GM10266 (cell line): Measurements from ENCODE around the gene PRKN.

ENCODE experiments used
- DNase-seq: peaks from one replicate; pipeline ENCODE4 v3.0.0; 2012; ENCODE audit errors: extremely low spot score
- TF ChIP-seq, protein P1 (sequence below): IDR thresholded peaks from 2 replicates; pipeline ENCODE4 v1.5.1; 2012; ENCODE audit warnings: mild to moderate bottlenecking, low read depth; ENCODE audit not compliant: control insufficient read depth, insufficient read depth; ENCODE audit errors: missing control alignments

PRKN gene

GRCh38 chr6:162217811-162218493 is 509.6 kb downstream of the PRKN start:
- no peak for DNase-seq
- TF ChIP-seq, protein P1, sequence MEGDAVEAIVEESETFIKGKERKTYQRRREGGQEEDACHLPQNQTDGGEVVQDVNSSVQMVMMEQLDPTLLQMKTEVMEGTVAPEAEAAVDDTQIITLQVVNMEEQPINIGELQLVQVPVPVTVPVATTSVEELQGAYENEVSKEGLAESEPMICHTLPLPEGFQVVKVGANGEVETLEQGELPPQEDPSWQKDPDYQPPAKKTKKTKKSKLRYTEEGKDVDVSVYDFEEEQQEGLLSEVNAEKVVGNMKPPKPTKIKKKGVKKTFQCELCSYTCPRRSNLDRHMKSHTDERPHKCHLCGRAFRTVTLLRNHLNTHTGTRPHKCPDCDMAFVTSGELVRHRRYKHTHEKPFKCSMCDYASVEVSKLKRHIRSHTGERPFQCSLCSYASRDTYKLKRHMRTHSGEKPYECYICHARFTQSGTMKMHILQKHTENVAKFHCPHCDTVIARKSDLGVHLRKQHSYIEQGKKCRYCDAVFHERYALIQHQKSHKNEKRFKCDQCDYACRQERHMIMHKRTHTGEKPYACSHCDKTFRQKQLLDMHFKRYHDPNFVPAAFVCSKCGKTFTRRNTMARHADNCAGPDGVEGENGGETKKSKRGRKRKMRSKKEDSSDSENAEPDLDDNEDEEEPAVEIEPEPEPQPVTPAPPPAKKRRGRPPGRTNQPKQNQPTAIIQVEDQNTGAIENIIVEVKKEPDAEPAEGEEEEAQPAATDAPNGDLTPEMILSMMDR: no peak

DNA sequence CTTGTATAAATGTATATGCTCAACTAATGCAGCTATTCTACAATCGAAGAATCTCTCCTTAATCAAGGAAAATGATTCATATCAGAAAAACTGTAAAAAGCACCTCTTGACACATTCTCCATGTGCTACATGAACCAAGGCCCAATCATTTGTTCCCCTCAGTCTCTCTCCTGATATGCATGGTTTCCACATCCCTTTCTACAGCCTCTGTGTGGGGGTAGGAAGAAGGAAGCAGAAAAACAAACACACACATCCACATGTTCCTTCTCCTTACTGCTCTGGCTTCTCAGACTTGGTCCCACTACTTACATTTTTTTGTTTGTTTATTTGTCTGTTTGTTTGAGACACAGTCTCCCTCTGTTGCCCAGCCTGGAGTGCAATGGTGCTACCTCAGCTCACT is 510.5 kb downstream of the PRKN start:
- TF ChIP-seq, protein P1: no peak
- no peak for DNase-seq

DNA sequence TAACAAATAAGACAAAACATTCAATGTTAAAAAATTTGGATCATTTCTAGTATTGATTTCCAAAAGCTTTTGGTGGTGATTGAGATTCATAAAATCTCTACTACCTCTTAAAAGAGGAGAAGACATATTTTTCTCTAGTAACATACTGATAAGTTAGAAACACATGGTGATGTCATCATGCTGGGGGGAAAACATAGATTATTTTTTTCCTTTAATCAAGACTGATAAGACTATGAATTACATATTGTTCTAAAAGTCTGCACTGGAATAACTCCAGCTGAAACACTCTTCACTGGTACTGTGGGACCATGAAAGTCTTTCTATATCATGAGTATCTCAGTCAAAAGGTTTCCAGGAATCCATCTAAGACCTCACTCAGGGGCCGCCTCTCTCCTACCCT is 515.8 kb downstream of the PRKN start:
- no peak for DNase-seq
- TF ChIP-seq, protein P1: no peak

GRCh38 chr6:162211022-162211421 is 516.5 kb downstream of the PRKN start:
- TF ChIP-seq, protein P1: no peak
- no peak for DNase-seq

GRCh38 chr6:162203287-162203686 is 524.3 kb downstream of the PRKN start:
- TF ChIP-seq, protein P1: no peak
- no peak for DNase-seq

- DNase-seq: no peak
- TF ChIP-seq, protein P1: no peak
Measured at GRCh38 chr6:162200945-162201690, 526.4 kb downstream of the PRKN start.

DNA sequence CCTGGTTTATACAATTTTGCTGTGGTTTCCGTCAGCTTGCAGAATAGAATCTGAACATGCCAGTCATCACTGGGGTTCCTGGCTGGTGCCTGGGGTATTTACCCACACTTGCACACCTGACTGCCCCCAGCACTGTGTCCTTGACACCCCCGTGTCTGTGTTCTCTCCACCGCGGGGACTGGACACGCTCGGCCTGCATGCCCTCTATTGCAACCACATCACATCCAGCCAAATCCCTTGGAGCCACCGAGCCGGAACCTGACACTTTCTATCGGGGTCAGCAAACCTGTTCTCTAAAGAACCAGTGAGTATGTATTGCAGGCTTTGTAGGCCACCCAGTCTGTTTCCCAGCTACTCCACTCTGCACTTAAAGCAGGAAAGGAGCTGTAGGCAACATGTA is 527.5 kb downstream of the PRKN start:
- DNase-seq: no peak
- TF ChIP-seq, protein P1: no peak
